Islet of Langerhans (tissue), 1 donor: Measurements from ENCODE around the gene ZBTB11.
"Not testable (repeated sequence)": the region's sequence is repeated elsewhere in the genome, so short reads cannot be mapped to it uniquely, and the experiment has no call there.

Experiments used
- FAIRE-seq: peaks from one replicate; lab custom pipeline; 2011; peaks lifted over from hg19 to GRCh38; lab: Jason Lieb, UNC

The ZBTB11 gene

DNA sequence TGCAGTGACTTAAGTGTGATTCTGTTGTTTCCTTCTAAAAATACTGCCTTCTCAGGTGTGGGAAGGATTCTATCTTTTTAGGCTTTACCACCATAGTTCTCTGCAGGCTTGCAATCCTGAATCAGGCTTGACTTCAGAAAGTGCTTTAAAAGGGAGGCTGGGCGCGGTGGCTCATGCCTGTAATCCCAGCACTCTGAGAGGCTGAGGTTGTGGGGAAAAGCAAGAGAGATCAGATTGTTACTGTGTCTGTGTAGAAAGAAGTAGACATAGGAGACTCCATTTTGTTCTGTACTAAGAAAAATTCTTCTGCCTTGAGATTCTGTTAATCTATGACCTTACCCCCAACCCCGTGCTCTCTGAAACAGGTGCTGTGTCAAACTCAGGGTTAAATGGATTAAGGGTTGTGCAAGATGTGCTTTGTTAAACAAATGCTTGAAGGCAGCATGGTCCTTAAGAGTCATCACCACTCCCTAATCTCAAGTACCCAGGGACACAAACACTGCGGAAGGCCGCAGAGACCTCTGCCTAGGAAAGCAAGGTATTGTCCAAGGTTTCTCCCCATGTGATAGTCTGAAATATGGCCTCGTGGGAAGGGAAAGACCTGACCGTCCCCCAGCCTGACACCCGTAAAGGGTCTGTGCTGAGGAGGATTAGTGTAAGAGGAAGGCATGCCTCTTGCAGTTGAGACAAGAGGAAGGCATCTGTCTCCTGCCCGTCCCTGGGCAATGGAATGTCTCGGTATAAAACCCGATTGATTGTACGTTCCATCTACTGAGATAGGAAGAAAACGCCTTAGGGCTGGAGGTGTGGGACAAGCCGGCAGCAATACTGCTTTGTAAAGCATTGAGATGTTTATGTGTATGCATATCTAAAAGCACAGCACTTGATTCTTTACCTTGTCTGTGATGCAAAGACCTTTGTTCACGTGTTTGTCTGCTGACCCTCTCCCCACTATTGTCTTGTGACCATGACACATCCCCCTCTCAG, 15.0 kb upstream of the ZBTB11 start:
- FAIRE-seq, result not testable (repeated sequence)

DNA sequence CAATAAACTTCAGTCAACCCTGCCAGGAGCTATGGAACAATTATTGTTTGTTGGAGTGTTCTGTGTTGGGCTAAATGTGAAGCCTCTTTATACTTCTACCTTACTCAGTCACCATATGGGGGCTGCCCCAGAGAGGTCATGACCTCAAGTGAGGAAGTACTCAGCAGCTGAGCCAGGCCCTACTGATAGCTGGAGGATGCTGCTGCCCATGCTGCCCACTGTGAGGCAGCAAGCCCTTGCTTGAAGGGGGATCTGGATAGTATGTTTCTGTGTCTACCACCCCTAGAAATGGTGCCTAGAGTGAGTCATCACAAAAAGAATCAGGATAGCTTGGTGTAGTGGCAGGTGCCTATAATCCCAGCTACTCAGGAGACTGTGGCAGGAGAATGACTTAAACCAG, 14.0 kb upstream of the ZBTB11 start:
- no peak for FAIRE-seq

DNA sequence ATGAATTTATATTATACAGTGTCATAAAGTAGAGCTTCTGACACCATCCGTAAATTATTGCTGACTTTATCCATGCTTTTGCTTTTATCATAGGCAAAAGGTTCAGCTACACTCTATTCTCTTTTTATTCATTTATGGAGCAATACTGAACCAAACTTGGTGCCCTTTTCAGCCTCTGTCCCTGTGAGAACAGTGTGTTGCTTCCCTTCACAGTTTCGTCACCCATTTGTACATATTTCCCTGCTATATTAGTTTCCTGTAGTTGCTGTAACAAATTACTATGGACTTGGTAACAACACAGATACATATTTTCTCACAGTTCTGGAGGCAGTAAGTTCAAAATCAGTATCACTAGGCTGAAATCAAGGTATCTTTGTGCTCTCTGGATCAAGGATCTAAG, 12.4 kb upstream of the ZBTB11 start:
- FAIRE-seq, result no peak

DNA sequence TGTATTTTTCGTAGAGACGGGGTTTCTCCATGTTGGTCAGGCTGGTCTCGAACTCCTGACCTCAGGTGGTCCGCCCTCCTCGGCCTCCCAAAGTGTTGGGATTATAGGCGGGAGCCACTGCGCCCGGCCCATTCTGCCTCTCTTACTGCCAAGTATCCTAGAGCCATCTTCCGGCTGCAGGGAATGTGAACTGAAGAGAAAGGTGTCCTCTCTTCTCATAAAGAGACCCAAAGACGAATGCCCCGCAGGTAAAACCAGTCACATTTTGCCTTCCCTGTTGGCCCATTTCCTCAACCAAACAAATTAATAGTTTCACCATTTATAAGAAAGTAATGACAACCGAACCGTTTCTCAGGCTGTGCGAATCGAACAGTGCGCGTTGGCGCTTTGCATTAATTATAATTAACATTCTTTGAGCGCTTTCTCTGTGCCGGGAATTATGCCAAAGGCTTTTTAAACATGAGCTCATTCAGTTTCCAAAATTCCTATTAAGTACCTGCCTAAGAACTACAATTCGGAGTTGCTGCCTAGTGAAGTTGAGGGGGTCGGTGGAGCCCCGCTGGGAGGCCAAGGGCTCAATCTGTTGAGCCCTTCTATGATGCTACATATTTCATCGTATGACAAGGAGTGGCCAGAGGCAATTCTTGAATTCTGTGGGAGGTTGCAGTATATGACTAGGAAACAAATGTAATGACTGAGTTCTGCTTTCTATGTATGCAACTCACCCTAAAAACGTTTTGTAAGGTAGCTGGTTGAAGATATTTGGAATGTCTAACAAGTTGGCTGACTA, 10.4 kb upstream of the ZBTB11 start:
- FAIRE-seq, result no peak

DNA sequence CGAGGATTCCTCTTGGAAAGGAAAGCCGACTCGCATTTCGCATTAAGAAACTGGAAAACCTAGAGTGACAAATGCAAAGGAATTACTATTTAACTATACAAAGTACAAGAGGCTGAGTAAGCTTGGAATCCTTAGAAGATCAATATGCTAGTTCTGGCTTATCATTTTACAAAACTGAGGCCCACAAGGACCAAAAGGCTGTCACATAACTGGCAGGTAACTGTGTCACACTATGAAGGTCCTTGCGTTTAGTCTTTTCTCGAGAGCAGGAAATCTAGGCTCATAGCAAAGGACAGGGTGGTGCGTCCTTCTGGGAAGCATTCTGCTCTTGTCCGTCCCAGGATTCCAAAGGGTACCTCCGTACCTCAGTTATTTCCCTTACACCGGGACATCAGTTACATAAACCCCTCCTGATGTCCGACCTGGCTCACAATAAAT, 9.0 kb upstream of the ZBTB11 start:
- FAIRE-seq, result no peak

DNA sequence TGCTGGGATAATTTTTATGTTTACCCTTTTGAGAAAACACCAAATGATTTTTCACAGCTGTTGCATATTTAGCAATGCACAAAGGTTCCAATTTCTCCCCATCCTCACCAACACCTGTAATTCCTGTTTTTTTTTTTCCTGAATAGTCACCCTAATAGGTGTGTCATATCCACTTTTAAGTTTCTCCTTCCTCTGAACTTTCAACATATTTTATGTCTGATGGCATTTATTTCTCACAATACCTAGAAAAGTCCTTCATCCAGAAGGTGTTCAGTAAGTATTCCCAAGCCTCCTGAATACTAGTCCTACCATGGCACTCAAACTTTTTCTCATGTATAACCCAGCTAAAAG, 8.1 kb upstream of the ZBTB11 start:
- no peak for FAIRE-seq

DNA sequence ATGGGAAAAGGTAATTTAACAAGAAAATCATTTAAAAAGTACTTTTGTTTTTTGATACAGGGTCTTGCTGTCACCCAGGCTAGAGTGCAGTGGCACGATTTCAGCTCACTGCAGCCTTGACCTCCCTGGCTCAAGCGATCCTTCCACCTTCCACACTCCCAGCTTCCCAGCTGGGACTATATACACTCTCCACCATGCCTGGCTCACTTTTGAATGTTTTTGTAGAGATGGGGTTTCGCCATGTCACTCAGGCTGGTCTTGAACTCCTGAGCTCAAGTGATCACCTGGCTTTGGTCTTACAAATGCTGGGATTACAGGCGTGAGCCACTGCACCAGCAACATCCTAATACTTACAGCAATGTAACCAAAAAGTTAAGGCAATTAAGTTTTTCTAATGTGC, 3.5 kb upstream of the ZBTB11 start:
- FAIRE-seq, result no peak

DNA sequence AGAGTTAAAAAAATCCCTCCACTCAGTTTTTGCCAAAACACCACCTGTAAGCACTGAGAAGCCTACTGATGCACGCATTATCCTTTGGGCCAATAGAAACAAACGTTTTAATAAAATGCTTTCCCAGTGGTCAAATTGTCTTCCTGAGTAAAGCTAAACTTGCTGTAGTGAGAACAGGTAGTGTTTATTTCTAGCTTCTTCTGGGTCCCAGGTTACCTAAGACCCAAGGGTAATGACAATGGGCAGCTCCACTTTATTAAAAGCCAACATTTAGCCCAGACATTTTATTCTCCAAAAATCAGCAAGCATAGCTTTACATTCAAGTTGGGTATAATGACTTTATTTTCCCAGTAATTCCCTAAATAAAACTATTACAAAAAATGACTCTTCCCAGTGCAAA, 1.9 kb upstream of the ZBTB11 start:
- FAIRE-seq, result not testable (repeated sequence)

DNA sequence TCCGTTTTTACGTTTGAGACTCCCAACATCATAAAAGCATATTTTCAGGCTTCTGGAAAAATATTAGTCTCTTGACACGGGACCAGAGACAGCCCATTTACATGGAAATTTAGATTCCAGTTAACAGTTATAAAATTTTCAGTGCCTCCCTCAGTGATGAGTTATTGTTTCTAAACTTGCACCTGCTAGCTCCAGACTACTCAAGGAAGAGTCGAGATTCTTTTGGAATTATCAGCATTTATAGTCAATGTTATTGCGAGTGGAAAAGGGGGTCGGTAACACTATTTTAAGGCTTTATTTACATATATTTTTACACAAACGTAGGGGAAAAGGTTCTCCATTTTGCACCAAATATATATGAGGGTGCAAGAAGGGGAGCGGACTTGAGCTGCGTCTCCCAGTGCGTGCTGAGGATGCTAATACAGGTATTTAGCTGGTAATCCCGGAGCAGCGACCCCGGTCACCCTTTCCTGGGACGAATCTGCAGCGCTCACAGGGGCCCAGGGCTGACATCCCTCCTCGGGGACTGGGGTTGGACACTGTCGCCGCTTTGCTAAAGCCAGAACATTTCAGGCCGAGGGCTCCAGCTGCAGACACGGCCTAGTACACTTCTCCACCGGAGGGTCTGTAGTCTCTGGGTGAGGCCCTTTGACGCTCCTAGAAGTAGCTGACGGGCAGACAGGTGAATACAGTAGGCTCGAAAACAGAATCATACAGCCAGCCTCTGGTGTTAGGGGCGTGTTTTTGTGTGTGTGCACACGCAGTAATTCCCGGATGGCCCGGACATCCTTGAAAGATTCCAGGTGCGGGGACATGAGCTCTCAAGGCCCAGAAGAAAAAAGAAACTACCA, 729 bp upstream of the ZBTB11 start:
- FAIRE-seq, result no peak

DNA sequence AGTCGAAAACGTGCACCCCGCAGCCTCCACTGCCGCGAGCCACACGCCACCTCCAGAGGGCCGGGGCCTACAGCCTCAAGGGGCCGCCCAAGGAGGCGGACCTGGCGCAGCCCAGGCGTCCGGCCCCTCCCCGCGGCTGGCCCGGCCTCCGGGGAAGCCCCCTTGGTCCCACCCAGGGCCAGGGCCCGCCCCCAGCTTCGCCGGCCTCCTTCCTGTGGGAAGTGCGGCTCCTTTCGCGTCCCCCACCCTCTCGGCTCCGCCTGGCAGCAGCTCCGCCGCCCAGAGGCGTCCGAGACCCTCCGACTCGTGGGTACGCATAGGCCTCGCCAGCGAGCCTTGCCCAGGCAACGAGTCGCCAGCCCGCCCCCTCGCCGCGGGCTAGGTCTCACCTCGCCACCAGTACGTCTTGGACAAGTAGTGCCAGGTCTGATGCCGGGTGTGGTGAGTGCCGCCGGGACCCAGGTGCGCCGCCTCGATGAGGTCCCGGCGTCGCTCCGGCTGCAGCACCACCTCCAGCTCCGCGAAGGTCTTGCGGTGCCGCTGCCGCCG, 642 bp downstream of the ZBTB11 start:
- FAIRE-seq, result no peak

DNA sequence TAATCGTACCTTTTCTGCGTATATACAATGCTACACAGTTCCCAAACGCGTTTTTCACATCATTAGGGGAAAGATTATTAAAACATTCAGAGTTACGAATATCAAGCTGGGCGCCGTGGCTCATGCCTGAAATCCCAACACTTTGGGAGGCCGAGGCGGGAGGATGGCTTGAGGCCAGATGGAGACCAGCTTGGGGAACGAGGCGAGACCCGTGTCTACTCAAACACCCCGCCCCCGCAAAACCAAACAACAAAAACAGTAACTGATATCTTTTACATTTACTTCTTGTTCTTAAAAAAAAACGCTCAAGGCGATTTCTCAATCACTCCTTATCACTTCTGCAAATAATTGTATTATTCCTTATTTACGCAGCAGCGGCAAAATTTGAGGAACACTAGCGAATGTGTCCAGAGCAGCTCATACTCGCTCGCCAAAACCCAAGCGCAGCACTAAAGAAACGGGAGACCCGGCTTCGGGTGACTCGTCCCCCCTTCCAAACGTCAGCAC, 1.2 kb downstream of the ZBTB11 start:
- FAIRE-seq, result no peak

DNA sequence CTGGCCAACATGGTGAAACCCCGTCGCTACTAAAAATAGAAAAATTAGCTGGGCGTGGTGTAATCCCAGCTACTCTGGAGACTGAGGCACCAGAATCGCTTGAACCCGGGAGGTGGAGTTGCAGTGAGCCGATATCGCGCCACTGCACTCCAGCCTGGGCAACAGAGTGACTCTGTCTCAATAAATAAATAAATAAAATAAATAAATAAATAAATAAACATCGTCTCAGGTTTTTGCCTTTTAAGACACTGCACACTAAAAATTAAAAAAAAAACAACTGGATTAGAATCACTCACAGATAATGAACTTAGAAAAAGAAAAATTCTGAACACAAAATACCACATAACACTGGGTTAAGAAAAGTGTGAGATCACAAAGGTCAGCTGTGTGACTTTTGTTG, 2.4 kb downstream of the ZBTB11 start:
- FAIRE-seq, result no peak

DNA sequence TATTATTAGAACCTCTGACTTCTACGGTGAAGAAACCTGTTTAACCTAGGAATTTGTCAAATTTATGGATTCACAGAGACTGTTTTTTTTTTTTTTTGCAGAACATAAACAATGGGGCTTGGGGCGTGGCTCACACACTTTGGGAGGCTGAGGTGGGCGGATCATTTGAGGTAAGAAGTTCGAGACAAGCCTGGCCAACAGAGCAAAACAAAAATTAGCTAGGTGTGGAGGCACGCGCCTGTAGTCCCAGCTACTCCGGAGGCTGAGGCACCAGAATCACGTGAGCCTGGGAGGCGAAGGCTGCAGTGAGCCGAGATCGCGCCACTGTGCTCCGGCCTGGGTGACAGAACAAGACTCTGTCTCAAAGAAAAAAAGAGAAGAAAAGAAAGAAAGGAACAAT, 3.0 kb downstream of the ZBTB11 start:
- FAIRE-seq, result no peak

DNA sequence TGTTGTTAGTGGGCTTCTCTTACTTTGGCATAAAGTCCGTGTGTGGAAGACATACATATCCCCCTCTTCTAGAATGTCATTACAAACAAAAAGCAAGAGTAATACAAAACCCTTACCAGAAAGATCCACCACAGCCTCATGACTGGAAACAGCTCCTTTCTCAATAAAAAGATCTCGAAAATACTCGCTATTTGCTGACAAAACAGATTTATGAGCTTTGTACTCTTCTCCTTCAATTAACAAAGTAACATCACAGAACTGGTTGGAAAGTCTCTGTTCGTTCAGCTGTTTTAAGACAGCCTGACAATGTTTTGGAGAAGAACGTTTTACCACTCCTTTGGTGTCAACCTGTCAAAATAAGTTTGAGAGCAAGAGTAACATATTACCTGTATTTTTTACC, 5.9 kb downstream of the ZBTB11 start:
- no peak for FAIRE-seq

DNA sequence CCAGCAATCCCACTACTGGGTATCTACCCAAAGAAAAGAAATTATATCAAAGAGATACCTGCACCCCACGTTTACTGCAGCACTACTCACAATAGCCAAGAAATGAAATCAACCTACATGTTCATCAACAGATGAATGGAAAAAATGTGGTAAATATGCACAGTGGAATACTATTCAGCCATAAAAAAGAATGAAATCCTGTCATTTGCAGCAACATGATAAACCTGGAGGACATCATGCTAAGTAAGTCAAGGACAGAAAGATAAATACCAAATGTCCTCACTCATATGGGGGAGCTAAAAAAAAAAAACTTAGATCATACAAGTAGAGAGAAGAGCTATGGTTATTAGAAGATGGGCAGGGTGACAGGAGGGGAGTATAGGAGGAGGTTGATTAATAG, 9.1 kb downstream of the ZBTB11 start:
- FAIRE-seq, result no peak

DNA sequence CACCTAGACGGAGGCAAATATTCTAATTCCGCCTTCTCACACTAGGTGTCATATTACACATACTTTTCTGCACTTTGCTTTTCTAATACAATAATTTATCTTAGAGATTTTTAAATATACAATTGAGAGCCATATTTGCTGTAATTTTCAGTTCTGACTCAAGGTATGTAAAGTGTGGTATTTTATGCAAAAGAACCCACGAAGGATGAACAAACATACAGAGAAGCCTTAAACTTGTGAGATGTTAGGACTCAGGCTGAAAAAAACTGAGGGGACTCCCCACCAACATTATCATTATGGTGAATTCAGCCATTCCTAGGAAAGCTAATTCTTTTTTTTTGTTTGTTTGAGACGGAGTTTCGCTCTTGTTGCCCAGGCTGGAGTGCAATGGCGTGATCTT, 9.6 kb downstream of the ZBTB11 start:
- FAIRE-seq, result no peak

DNA sequence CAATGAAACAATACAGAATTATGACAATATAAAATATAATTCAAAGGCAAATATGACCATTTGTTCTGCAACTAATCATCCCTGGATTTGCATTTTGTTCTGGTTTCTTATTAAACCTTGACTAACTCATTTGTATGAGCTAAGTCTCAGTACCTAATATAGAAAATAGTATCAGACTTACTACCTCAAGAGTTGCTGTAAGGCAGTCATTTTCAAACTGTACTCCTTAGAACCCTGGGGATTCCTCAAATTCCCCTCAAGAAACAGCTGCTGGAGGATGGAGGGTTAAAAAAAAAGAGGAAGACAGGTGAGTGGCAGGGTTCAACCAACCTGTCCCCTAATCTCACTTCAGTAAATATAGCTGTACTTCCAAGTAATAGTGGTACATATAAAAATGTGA, 11.1 kb downstream of the ZBTB11 start:
- no peak for FAIRE-seq

DNA sequence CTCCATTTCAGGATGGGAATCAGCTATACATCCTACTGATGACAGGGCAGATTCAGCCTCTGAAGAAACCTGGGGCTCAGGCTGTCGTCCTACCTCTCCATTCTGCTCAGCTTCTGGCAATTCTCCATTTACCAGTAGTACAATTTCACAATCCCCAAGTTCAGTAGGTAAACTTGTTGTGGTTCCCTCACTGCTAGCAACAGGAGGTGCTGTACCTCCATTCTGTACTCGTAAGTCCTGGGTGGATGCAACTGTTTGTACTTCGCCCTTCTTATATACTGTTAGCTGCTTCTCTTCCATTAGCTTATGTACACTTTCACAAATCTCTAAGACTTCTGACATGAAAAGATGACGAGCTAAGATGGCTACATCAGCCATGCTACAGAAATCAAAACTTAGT, 11.6 kb downstream of the ZBTB11 start:
- no peak for FAIRE-seq

DNA sequence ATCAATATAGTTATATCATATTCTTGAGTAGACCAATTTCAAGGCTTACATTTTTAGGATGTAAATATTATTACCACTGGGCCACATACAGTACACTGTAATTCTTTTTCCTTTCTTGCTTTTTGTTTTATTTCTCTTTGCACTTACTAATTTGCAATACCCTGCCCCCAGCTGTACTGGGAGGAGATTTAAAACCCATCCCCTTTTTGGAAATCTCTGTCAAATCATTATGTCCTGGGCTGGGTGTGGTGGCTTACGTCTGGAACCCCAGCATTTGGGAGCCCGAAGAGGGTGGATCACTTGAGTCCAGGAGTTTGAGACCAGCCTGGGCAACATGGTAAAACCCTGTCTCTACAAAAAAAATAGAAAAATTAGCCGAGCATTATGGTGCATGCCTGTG, 16.2 kb downstream of the ZBTB11 start:
- FAIRE-seq, result no peak

DNA sequence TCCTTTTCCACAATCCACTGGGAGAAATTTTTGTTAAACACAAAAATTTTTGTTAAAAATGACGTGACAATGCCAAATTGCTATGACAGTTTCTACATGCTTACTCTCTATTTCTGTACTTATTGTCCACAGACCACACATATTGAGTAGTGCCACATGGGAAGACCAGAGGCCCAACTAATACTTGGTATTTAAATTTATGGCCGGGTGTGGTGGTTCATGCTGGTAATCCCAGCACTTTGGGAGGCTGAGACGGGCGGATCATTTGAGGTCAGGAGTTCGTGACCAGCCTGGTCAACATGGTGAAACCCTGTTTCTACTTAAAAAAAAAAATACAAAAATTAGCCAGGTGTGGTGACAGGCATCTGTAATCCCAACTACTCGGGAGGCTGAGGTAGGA, 20.3 kb downstream of the ZBTB11 start:
- FAIRE-seq, result no peak

DNA sequence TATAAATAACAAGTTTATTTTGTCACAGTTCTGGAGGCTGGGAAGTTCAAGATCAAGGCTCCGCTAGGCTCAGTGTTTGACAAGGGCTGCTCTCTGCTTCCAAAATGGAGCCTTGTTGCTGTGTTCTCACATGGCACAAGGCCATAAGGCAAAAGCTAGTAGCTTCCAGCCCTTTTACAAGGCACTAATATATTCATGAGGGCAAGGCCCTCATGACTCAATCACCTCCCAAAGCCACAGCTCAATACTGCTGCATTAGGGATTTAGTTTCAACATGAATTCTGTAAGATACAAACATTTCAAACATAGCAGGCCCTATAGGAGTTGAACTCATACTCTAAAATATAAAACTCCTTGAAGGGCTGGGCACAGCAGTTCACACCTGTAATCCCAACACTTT, 30.2 kb downstream of the ZBTB11 start:
- FAIRE-seq, result no peak
